C4-2B (cell line): ENCODE measurements around the gene UTF1.

ENCODE experiments used
- CTCF ChIP-seq: fragments of 450-650 bp; conservative IDR thresholded peaks from 2 replicates; pipeline ENCODE4 v1.5.1; 2017; ENCODE audit warnings: mild to moderate bottlenecking
- ZFX ChIP-seq: fragments of 450-650 bp; IDR thresholded peaks from 2 replicates; pipeline ENCODE4 v1.6.1; 2017

GRCh38 chr10:133248334-133248715 is 18.3 kb downstream of the UTF1 start:
- no peak for TF ChIP-seq CTCF
- TF ChIP-seq ZFX: no peak
